ENCODE results near the gene ADAM22.

ADAM22 gene

DNA sequence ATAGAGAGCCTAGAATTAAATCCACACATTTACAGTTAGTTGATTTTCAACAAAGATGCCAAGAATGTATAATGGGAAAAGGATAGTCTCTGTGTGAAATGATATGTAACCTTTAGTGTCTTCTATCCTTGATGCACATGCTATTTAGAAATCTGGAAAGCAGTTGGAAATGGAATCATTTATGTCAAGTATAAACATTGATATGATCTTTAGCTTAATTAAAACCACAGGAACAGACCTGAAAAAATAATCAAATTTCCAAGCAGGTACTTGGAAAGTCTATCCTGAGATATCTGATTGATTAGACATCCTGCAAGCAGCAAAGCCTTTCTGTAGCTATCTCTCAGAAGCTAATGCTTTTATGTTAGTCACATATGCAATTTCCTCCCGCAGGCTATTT, 310.2 kb downstream of the ADAM22 start:
- Histone ChIP-seq H4K20me1 (ENCODE audit: insufficient read depth, low read length) (no peaks in the 10 kb centered on the region), H3K9ac (ENCODE audit: low read length) (no peak overlapping the region), H3K79me2 (ENCODE audit: low read length) (no peaks in the 10 kb centered on the region), H3K27me3 (ENCODE audit: low read depth, low read length) (no peaks in the 10 kb centered on the region), H3K9me3 (ENCODE audit: insufficient read depth, low read length) (no peaks in the 10 kb centered on the region), H3K4me2 (ENCODE audit: low read length) (no peak overlapping the region), H3K4me1 (ENCODE audit: low read length) (peaks cover 4% of the 10 kb centered on the region; the same call in 1 of the 2 replicates), H3K27ac (ENCODE audit: low read length) (no peak overlapping the region), H3K36me3 (replicated peaks; ENCODE audit: low read depth, low read length) (no peaks in the 10 kb centered on the region), H2AFZ (ENCODE audit: low read depth, low read length) (no peak overlapping the region), H3K4me3 (ENCODE audit: low read length) (no peak overlapping the region)
- TF ChIP-seq EZH2phosphoT487 (IDR thresholded peaks at IDR 0.05; ENCODE audit: low read depth): no peak
- TF ChIP-seq CTCF (IDR thresholded peaks at IDR 0.05; ENCODE audit: low read depth, low read length): no peak

Measured in OCI-LY3 (cell line).